K562 (cell line): ENCODE measurements around the gene DAAM1.

Experiments used
- HDAC2 ChIP-seq: fragments of 450-650 bp; IDR thresholded peaks from 2 replicates; pipeline ENCODE4 v1.6.1; 2016; ENCODE audit warnings: mild to moderate bottlenecking
- JUNB ChIP-seq: fragments of 450-650 bp; formaldehyde crosslinking; conservative IDR thresholded peaks from 2 replicates; pipeline ENCODE4 v1.4.0; 2020; ENCODE audit warnings: mild to moderate bottlenecking
- MTA3 ChIP-seq: fragments of 450-650 bp; formaldehyde crosslinking; IDR thresholded peaks from 2 replicates; pipeline ENCODE4 v1.6.1; 2017; ENCODE audit warnings: mild to moderate bottlenecking, borderline replicate concordance
- U2AF2 ChIP-seq: fragments of 200-400 bp; formaldehyde crosslinking; optimal IDR thresholded peaks from 2 replicates; pipeline ENCODE3; 2017; ENCODE audit warnings: low read depth, mild to moderate bottlenecking, low read length
- ZNF12 ChIP-seq: sonication (generic); formaldehyde crosslinking; IDR thresholded peaks from 2 replicates; pipeline ENCODE4 v1.4.0; 2020; ENCODE audit warnings: mild to moderate bottlenecking, missing genetic modification reagents
- TF ChIP-seq, protein P1 (sequence below): fragments of 250-450 bp; sonication (Bioruptor Pico); IDR thresholded peaks from 2 replicates; pipeline ENCODE4 v1.8.0; 2021; ENCODE audit warnings: borderline replicate concordance, mild to moderate bottlenecking, moderate library complexity; ENCODE audit not compliant: poor library complexity, severe bottlenecking
- TF ChIP-seq, protein P2 (sequence below): sonication (generic); formaldehyde crosslinking; IDR thresholded peaks from 2 replicates; pipeline ENCODE4 v1.8.1; 2023; ENCODE audit warnings: mild to moderate bottlenecking, missing genetic modification reagents, moderate library complexity

DNA sequence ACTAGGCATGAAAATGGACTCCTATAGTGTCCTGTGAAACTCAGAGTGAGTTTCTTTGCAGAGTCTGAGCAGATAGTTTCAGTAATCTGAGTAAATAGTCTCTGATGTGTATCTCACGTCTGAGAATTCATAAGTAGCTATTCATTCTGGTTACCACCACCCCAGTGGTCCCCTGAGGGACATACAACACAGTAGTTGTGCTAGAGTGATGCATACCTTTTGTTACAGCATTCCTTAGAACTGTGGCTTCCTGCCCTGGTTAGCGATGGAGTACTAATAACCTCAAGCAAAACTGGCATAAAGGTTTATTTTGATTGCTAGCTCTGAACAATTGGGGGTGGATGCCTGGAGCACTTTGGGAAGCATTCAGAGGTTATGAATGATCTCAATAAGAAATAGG is 114.7 kb downstream of the DAAM1 start:
- TF ChIP-seq MTA3 (no peak), ZNF12 (CRISPR knock-in tag) (no peak), U2AF2 (no peak), JUNB (no peak), HDAC2 (no peak)
- TF ChIP-seq, protein P1, sequence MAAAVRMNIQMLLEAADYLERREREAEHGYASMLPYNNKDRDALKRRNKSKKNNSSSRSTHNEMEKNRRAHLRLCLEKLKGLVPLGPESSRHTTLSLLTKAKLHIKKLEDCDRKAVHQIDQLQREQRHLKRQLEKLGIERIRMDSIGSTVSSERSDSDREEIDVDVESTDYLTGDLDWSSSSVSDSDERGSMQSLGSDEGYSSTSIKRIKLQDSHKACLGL (CRISPR knock-in tag) = no peak
- TF ChIP-seq, protein P2, sequence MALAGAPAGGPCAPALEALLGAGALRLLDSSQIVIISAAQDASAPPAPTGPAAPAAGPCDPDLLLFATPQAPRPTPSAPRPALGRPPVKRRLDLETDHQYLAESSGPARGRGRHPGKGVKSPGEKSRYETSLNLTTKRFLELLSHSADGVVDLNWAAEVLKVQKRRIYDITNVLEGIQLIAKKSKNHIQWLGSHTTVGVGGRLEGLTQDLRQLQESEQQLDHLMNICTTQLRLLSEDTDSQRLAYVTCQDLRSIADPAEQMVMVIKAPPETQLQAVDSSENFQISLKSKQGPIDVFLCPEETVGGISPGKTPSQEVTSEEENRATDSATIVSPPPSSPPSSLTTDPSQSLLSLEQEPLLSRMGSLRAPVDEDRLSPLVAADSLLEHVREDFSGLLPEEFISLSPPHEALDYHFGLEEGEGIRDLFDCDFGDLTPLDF = no peak
